ENCODE results near the gene MDC1. TPM values are rescaled to one million over a fixed set of nuclear protein-coding genes. Genes with fewer than 3 reads are reported as not detected.
A peak's percentile ranks its signal among the peaks of the same experiment; 100 is the strongest.

The MDC1 gene
- total and polyA plus RNA-seq, 2 of the 13 experiments (the other 11 are each of a cell fraction or from before 2014, with no cell fraction given): 8.4 to 14.0 TPM

DNA sequence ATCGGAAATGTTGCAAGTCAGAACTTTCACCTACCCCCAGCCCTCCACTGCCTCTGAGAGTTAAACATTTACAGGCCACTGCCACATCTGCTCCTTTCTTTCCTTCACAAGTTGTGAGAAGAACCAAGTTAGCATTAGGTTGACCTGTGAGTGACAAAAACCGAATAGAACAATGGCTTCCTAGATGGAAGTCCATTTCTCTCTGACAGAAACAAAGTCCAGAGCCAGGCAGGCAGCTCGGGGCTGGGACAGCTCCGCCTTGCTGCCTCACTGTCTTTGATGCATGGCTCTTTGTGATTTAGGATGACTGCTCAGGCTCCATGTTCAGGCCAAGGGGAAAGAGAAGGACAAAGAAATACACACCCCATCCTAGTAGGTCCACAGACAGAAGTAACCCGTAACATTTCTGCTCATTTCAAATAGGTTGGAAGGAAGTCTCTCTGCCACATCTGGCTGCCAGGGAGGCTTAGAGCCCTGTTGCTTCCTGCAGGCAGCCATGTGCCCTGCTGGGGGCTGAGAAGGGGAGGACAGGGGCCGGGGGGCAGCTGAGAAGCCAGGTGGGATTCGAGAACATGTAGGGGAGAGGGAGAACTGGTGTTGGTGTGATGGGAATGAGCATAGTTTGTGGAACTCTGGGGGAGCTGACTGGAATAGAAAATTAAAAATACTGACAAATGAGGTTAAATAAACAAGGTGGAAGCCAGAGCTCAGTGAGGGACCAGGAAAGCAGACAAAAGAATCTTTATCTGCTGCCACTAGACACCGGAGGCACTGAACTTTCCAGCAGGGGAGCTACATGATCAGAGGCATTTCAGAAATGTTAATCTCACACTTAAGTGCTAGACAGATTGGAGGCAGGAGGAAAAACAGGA, 46.8 kb upstream of the MDC1 start (continued):
- TF ChIP-seq CHD4 (IDR thresholded peaks at IDR 0.05; ENCODE audit: borderline replicate concordance, low read length) (peak; percentile 95), TBP (CRISPR knock-in tag; IDR thresholded peaks at IDR 0.05) (no peak), ZNF224 (CRISPR knock-in tag; IDR thresholded peaks at IDR 0.05) (peak; percentile 96; the same call in 1 of the 2 replicates), XRCC5 (optimal IDR thresholded peaks at IDR 0.05; ENCODE audit: low read length) (peak; percentile 47), MAZ (IDR thresholded peaks at IDR 0.05; ENCODE audit: borderline replicate concordance, low read depth, low read length) (peak; percentile 51; the same call in 1 of the 2 replicates), MAZ (CRISPR knock-in tag; IDR thresholded peaks at IDR 0.05; ENCODE audit: low read depth) (peak; percentile 68; the same call in 1 of the 2 replicates), ZNF329 (CRISPR knock-in tag; IDR thresholded peaks at IDR 0.05; ENCODE audit: low read depth) (no peak), ARID2 (CRISPR knock-in tag; IDR thresholded peaks at IDR 0.05; ENCODE audit: borderline replicate concordance) (no peak), ATF7-NPFF (CRISPR knock-in tag; IDR thresholded peaks at IDR 0.05; ENCODE audit: low read depth) (peak; percentile 59), ZNF629 (CRISPR knock-in tag; conservative IDR thresholded peaks at IDR 0.05) (peak; percentile 75; the same call in 1 of the 2 replicates), ZNF292 (CRISPR knock-in tag; IDR thresholded peaks at IDR 0.05; ENCODE audit: borderline replicate concordance, low read depth) (no peak; the same call in 1 of the 2 replicates), FOXA1 (IDR thresholded peaks at IDR 0.05) (peak; percentile 84), FOXA1 (CRISPR knock-in tag; IDR thresholded peaks at IDR 0.05) (peak; percentile 92), KDM1A (CRISPR knock-in tag; IDR thresholded peaks at IDR 0.05) (no peak), ZNF367 (CRISPR knock-in tag; IDR thresholded peaks at IDR 0.05; ENCODE audit: borderline replicate concordance) (no peak)
- TF ChIP-seq, protein P1, sequence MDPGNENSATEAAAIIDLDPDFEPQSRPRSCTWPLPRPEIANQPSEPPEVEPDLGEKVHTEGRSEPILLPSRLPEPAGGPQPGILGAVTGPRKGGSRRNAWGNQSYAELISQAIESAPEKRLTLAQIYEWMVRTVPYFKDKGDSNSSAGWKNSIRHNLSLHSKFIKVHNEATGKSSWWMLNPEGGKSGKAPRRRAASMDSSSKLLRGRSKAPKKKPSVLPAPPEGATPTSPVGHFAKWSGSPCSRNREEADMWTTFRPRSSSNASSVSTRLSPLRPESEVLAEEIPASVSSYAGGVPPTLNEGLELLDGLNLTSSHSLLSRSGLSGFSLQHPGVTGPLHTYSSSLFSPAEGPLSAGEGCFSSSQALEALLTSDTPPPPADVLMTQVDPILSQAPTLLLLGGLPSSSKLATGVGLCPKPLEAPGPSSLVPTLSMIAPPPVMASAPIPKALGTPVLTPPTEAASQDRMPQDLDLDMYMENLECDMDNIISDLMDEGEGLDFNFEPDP (CRISPR knock-in tag; conservative IDR thresholded peaks at IDR 0.05): 0 out of 2 replicates have a peak, but pooled peaks have one; percentile 85
- TF ChIP-seq, protein P2, sequence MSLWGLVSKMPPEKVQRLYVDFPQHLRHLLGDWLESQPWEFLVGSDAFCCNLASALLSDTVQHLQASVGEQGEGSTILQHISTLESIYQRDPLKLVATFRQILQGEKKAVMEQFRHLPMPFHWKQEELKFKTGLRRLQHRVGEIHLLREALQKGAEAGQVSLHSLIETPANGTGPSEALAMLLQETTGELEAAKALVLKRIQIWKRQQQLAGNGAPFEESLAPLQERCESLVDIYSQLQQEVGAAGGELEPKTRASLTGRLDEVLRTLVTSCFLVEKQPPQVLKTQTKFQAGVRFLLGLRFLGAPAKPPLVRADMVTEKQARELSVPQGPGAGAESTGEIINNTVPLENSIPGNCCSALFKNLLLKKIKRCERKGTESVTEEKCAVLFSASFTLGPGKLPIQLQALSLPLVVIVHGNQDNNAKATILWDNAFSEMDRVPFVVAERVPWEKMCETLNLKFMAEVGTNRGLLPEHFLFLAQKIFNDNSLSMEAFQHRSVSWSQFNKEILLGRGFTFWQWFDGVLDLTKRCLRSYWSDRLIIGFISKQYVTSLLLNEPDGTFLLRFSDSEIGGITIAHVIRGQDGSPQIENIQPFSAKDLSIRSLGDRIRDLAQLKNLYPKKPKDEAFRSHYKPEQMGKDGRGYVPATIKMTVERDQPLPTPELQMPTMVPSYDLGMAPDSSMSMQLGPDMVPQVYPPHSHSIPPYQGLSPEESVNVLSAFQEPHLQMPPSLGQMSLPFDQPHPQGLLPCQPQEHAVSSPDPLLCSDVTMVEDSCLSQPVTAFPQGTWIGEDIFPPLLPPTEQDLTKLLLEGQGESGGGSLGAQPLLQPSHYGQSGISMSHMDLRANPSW (CRISPR knock-in tag; IDR thresholded peaks at IDR 0.05; ENCODE audit: borderline replicate concordance): peak; percentile 68
- TF ChIP-seq, protein P3, sequence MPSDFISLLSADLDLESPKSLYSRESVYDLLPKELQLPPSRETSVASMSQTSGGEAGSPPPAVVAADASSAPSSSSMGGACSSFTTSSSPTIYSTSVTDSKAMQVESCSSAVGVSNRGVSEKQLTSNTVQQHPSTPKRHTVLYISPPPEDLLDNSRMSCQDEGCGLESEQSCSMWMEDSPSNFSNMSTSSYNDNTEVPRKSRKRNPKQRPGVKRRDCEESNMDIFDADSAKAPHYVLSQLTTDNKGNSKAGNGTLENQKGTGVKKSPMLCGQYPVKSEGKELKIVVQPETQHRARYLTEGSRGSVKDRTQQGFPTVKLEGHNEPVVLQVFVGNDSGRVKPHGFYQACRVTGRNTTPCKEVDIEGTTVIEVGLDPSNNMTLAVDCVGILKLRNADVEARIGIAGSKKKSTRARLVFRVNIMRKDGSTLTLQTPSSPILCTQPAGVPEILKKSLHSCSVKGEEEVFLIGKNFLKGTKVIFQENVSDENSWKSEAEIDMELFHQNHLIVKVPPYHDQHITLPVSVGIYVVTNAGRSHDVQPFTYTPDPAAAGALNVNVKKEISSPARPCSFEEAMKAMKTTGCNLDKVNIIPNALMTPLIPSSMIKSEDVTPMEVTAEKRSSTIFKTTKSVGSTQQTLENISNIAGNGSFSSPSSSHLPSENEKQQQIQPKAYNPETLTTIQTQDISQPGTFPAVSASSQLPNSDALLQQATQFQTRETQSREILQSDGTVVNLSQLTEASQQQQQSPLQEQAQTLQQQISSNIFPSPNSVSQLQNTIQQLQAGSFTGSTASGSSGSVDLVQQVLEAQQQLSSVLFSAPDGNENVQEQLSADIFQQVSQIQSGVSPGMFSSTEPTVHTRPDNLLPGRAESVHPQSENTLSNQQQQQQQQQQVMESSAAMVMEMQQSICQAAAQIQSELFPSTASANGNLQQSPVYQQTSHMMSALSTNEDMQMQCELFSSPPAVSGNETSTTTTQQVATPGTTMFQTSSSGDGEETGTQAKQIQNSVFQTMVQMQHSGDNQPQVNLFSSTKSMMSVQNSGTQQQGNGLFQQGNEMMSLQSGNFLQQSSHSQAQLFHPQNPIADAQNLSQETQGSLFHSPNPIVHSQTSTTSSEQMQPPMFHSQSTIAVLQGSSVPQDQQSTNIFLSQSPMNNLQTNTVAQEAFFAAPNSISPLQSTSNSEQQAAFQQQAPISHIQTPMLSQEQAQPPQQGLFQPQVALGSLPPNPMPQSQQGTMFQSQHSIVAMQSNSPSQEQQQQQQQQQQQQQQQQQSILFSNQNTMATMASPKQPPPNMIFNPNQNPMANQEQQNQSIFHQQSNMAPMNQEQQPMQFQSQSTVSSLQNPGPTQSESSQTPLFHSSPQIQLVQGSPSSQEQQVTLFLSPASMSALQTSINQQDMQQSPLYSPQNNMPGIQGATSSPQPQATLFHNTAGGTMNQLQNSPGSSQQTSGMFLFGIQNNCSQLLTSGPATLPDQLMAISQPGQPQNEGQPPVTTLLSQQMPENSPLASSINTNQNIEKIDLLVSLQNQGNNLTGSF (CRISPR knock-in tag; IDR thresholded peaks at IDR 0.05): no peak

All from HepG2 (cell line).